ENCODE data around the gene CSNK2A3.
"Not testable (repeated sequence)": the region's sequence is repeated elsewhere in the genome, so short reads cannot be mapped to it uniquely, and the experiment has no call there.

Gene CSNK2A3

DNA sequence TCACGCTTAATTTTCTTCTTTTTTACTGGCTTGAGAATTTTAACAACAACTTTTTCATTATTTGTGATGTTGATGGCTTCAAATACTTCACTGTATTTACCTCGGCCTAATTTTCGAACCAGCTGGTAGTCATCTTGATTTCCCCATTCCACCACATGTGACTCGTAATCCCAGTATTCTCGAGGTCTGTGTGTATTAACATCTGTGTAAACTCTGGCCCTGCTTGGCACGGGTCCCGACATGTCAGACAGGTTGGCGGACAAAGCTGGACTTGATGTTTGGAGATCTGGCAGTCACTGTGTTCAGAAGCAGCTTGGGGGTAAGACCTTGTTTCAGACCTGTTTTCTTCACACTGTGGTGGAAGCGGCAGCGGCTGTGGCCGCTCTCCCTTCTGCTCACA, at the start of gene CSNK2A3:
CSNK2A3 (minus strand) TSS at position 373 of the 400 bp plus-strand sequence; CDS start at position 242, 131 bp downstream.
- not testable (repeated sequence) for H3K27ac ChIP-seq; DNase-seq (ENCODE audit: low spot score); H3K4me3 ChIP-seq

DNA sequence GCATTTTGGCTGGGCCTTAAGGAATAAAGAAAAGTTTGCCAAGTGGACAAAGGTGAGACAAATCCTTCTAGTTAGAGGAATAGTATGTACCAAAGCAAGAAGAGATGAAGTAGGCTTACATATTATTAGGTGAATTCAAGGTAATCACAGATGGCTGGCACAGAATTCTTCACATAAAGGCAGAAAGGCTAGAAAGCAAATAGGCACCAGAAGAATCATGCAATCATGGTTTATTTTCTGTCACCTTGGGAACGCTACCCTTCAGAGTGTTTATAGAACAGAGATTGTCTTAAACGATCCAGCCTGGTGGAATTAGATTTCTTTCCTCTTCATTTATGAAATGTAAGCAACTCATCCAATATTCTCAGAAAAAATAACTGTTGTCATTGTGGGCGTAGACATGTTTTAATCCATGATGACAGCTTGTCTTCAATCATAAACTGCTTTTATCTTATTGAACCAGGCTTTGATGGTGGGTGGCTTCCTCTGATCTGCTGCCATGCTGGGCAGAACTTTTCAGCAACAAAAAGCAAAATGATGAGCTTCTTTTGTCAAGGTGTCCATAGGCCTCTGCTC, 49.0 kb upstream of the CSNK2A3 start:
- Histone ChIP-seq H3K27ac (no peak overlapping the region), H3K4me3 (no peak overlapping the region)
- no peak for DNase-seq (ENCODE audit: low spot score)
- TF ChIP-seq, protein P1, sequence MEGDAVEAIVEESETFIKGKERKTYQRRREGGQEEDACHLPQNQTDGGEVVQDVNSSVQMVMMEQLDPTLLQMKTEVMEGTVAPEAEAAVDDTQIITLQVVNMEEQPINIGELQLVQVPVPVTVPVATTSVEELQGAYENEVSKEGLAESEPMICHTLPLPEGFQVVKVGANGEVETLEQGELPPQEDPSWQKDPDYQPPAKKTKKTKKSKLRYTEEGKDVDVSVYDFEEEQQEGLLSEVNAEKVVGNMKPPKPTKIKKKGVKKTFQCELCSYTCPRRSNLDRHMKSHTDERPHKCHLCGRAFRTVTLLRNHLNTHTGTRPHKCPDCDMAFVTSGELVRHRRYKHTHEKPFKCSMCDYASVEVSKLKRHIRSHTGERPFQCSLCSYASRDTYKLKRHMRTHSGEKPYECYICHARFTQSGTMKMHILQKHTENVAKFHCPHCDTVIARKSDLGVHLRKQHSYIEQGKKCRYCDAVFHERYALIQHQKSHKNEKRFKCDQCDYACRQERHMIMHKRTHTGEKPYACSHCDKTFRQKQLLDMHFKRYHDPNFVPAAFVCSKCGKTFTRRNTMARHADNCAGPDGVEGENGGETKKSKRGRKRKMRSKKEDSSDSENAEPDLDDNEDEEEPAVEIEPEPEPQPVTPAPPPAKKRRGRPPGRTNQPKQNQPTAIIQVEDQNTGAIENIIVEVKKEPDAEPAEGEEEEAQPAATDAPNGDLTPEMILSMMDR (IDR thresholded peaks at IDR 0.05), result no peak

DNA sequence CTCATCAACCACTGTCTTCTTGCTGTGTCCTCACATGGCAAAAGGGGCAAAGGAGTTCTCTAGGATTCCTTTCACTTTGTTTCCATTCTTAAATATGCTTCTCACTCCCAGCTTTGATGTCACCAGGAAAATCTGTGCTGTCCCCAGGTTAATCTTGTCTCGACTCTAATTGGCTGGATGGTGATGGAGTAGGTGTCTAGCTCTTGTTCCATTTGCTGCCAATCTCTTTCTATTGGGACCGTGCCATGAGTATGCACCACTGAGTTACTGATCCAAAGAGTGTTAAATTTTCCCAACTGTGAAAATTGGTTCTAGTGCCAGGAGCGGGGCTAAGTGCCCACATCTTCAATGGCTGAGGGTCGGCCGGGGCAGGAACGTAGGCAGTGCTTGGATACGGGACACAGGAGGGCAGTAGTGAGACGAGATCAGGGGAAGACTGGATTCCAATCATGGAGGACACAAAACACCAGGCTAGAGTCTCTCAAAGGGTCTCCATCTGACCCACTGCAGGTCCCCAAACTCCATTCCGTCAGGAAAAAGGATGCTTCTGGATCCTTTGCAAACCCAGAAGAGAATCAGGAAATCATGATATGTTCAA, 47.7 kb upstream of the CSNK2A3 start:
- H3K27ac ChIP-seq, result no peak overlapping the region
- H3K4me3 ChIP-seq, result no peak overlapping the region
- DNase-seq (ENCODE audit: low spot score), result no peak
- TF ChIP-seq, protein P1 (IDR thresholded peaks at IDR 0.05), result no peak

DNA sequence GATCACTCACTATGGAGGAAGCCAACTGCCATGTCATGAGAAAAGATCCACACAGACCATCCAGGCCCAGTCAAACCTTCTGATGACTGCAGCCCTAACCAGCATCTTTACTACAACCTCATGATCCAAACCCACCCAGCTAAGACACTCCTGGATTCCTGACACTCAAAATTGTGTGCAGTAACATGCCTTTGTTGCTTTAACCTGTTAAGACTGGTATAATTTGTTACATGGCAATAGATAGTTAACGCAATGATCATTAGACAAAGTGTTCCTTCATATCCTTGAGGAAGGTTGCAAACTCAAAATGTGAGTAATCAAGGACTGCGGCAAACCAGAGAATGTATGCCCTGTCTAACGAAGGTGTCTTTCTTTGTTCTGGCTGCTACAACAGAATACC, 47.1 kb upstream of the CSNK2A3 start:
- no peak overlapping the region for H3K27ac ChIP-seq
- TF ChIP-seq, protein P1 (IDR thresholded peaks at IDR 0.05), result no peak
- DNase-seq (ENCODE audit: low spot score), result no peak
- H3K4me3 ChIP-seq, result no peak overlapping the region

DNA sequence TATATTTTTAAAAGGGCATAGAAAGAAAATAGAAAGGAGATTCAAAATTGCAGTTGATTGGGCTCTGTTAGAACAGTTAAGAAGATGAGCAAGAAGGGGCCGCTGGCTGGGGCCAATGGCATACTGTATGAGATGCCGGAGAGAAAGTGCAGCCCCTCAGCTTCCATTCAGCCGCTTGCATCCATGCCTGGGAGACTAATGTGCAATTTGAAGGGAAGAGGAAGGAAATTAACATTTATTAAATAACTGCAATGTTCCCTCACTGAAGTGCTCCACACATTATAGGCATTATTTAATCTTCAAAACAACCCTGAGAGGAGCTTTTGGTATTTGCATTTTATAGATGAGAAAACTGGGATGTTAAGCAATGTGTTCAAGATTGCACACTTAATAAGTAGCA, 44.7 kb upstream of the CSNK2A3 start:
- no peak overlapping the region for H3K27ac ChIP-seq
- H3K4me3 ChIP-seq, result no peak overlapping the region
- TF ChIP-seq, protein P1 (IDR thresholded peaks at IDR 0.05), result no peak
- DNase-seq (ENCODE audit: low spot score), result no peak

DNA sequence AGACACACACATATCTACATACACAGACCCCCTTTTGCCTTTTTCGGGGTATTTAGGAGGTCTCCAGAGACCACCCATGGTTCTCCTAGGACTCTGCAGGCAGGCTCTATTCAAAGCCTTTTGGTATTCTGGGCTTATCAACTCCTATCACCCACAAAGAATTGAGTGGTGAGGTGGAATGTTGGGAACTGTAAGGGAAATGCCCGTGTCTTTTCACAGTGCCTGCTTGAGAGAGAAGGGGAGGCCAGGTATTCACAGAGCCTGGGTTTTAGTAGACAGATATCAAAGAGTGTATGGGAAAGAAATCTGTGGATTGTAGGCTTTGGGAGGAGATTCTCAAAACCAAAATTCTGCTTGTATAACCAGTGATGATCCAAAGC, 44.0 kb upstream of the CSNK2A3 start:
- H3K4me3 ChIP-seq, result no peak overlapping the region
- TF ChIP-seq, protein P1 (IDR thresholded peaks at IDR 0.05), result no peak
- H3K27ac ChIP-seq, result peak overlapping the region in 1 of 2 donors; percentile 36
- no peak for DNase-seq (ENCODE audit: low spot score)

DNA sequence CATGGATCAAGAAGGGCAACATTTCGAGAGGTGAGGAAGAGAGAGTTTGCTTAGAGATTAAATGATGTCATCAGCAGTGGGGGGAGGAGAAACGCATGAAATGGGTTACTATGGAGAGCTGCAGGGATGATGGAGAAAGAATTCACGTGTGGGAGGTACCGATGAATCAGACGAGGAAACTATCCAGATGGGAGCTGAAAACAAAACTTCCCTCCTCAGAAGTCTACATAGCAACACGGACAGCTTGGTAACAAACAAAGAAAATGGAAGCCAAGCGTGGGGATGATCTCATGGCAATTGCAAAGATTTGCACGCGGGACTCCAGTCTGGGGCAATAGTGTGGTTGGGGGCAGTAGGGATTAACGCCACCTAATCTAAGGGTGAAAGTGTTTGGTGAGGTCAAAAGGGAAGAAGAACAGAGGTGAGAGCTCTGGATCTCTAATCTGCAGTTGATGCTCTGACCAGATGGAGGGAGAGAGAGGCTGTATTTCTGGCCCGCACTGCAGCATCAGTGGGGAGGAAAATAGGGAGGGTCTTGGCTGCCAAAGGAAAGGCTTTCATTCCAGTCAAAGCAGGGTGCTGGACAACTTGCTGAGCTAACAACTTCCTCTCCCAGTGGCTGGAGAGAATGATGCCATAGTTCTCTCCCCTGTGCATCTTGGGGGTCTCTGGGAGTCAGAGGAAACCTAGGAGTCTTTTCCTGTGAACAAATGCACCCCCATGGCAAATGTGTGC, 43.4 kb upstream of the CSNK2A3 start:
- no peak for DNase-seq (ENCODE audit: low spot score)
- Histone ChIP-seq H3K4me3 (peak overlapping the region; percentile 25), H3K27ac (peak overlapping the region in 1 of 2 donors; percentile 73)
- TF ChIP-seq, protein P1 (IDR thresholded peaks at IDR 0.05), result no peak
